Occipital lobe (tissue), 2 donors: ENCODE data around the gene FBXO41. TPM values are rescaled to one million over a fixed set of nuclear protein-coding genes. Genes with fewer than 3 reads are reported as not detected.

Experiments
- DNase-seq: peaks from one replicate; lab custom pipeline; 2025; lab: John Stamatoyannopoulos, UW
- total RNA-seq: library from RNA; depleted of rRNA; stranded (reverse); fragments of >200 nt; gene quantifications from one replicate; pipeline ENCODE4 v1.2.3, GENCODE V29; 2014

The FBXO41 gene
- total RNA-seq, 1 donor from 2014 or later, result 27.0 TPM

DNA sequence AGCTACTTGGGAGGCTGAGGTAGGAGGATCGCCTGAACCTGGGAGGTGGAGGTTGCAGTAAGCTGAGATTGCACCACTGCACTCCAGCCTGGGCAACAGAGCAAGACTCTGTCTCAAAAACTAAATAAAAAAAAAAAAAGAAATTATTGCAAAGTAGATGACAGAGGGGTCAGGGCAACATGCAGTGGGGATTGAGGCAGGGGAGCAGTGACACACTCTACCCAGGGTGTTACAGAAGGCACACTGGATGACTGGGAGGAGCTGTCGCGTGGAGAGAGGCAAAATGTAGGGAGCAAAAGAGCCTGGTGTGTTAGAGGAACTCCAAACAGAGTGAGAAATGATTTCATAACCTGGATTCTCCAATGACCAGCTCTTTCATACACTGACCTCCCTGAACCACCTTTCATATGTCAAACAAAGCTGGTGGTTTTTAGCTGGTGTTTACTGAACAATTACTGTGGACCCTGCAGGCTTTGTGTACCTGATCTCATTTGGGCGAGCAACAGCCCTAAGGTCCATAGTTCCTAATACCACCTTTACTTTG, 22.1 kb downstream of the FBXO41 start:
- no peak for DNase-seq

DNA sequence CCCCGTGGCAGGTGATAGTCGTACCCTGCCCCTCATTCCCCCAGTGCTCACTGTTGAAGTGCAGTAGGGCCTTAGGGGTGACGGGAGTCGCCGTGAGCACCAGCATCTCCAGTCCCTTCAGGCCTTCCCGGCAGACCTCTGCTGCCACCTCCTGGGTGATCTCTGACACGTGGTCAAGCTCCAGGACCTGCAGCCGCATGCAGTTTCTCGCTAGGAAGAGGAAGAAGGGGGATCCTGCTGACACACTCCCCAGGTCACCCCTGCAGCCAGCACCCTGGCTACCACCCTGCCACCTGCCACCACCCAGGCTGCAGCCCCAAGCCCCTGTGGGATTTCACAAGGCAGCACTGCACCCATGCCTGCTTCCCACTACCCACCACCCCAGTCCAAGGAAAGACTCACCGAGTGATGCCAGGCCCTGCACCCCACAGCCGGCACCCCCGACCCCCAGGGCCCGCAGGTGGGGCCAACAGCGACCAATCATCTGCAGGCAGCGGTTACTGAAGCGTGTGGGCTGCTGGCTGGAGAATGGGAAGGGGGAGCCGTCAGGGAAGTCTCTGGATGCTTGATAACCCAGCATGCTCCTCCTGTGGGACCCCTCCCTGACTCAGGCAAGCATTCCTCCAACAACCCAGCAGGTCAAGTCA, 23.8 kb downstream of the FBXO41 start:
- no peak for DNase-seq

DNA sequence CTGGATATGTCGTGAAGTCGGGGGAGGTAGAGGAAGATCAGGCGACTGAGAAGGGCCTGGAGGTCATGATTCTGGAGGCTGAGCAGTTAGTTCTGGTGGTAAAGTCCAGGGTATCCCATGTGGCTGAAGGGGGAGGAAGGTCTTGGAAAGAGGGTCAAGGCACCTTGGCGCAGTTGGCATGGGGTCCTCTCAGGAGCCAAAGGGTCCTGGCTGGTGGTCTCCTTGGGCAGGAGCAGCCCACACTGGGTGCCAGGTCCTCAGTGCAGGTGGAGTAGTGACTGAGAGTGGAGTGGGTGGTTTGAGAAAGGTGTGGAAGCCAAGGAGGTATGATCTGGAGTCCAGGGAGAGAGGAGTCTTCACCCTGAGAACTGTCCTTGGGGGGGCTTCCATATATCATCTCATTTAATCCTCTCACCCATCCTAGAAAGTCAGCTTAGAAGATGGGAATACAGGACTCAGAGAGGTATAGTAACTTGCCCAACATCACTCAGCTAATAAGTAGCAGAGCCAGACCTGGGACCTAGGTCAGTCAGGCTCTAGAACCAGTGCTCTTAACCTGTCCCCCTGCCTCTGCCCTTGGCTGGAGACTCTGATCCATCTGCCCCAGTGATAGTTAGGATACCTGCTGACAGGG, 24.5 kb downstream of the FBXO41 start:
- DNase-seq, result no peak

DNA sequence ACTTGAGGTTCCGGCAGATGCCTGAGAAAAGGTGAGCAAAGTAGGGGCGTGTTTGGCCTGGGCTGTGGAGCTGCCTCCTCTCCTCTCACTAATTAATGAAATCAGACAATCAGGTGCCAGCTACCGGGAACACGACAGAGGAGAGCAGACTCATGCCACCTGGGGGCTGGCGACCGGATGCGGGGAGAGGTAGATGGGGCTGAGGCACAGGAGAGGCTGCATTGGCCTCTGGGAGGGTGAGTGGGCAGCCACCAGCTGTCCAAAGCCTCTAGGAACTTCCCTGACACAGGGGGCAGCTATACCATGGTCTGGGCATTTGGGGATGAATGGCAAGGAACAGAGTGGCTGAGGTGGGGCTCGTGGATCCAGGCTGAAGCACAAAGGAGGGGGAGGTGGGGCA, 25.0 kb downstream of the FBXO41 start:
- no peak for DNase-seq

DNA sequence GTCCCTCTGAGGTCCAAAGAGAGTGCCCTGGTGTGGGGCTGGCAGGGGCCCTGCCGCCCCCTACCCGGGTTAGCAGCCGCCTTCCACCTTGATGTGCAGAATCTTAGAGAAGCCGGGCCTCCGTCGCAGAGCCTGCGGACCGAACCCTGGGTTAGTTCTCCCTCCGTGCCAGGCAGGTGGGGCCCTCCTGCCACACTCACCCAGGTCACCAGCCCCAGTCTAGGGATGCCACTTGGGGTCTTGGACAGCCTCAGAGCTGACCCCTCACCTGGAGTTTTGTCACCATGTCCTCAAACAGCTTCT, 25.4 kb downstream of the FBXO41 start:
- no peak for DNase-seq

DNA sequence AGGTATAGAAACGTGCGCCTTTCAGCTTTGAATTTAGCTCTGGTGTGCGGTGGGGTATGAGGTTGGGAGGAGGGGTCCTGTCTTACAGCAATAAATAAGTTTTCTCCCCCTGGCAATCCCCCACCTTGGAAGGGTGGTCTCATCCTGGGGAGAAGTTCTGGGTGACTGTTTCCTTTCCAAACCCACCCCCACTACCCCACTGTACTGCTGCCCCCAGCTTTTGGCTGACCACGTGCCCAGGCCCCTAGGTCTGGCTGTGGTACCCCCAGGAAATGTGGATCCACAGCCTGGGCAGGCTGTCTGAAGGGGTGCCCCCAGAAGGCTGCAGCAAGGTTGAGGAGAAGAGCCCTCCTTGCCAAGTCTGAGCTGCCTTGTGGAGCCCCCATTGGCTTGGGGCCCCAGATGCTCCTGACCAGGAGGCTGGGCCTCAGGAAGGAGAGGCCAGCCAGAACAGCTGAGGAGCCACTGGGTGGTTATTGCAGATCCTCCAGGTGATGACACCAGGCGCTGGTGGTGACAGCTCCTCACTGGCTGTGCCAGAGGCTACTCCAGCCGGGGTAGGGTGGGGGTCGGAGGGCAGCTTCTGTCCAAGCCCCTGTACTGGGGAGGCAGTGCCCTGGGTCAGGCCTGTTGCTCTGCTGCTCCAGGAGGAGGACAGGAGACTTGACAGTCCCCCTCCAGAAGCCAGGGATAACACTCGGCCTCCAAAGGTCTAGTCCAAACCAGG, 25.9 kb downstream of the FBXO41 start:
- DNase-seq, result no peak

DNA sequence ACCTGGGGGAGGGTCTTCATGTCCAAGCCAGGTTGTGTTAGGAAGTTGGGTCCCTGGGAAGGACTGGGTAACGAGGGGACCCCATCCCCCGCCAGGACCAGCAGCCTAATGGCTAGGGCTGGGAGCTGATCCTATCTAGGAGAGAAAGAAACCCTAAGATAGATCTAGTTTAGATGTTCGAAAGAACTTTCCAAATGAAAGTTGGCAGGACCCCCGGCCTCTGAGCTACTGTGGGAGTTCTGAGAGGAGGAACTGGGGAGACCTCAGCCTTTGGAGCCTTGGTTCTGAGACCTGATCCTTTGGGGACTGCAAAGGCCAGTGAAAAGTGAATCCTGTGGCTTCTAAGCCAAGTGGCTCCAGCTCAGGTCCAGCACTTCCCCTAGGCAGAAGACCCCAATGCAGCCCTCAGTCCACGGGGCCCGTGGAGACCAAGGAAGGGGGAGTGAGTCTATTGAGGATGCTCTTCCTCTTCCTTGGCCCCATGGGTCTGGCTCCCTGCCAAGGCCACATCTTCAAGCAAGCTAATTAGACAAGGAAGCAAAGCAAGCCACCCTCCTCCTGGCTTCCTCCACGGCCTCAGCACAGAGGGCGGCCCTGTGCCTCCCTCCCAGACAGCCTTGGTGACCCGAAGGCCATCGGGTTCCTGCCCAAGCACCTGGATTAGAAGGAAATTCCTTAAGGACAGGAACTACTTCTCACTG, 26.7 kb downstream of the FBXO41 start:
- DNase-seq, result no peak

DNA sequence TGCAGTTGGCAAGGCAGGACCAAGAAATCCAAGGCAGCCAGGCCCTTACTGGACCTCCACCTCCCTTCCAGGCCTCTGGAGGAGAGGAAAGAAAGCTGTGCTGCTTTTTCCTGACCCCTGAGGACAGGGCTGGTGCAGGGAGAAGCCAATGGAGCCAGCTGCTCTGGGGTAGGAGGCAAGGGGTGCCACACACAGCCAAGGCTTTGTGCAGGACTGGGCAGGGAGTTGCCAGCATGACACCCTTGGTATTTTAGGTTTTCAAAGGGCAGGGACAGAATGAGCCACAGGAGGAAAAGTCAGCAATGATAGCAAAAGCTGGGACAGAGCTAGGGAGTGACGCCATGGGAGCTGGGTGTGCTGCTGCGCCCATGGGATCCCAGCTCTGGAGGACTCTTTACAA, 27.3 kb downstream of the FBXO41 start:
- no peak for DNase-seq

DNA sequence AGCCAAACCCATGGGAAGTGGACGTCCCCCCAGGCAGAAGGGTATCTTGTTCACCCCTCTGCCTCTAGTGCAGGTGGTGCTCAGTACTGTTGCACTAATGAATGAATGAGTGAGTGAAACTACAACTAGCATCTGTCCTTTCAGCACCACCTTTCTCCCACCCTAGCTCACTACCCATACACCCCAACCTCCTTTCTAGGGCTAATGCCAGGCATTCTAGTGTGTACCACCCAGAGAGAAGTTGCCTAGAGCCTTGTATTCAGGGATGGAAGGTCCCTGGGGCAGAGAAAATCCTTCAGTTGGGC, 27.7 kb downstream of the FBXO41 start:
- DNase-seq, result no peak

DNA sequence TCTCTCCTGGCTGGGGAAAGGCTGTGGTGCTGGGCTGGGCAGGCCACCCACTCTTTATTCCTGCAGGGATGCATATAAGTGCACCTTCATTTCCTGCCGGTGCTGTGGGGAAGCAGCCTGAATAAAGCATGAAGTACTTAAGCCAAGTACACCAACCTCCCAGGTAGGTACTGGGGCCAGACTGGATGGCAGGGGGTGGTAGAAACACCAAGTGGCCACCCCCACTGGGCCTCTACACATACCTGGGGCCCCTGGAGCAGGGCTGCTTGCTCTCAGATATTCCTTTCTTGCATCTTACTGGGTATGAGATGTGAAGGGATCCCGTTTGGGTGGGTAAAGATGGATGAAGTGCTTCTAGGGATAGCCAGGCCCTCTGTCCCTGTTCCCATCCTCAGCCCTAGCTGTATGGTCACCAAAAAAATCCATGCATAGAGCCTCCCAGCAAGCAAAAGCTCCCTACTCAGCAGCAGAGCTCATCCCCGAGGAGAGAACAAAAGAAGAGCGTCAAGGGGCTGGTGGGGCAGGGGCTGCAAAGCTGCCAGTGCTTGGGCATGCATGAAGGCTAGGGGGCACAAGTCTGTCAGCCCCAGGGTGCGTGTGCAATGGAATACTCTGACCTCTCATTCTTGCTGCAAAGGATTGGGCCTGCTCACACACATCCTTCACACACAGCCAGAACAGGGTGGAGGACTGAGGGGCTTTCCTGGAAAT, 28.2 kb downstream of the FBXO41 start:
- DNase-seq, result no peak

DNA sequence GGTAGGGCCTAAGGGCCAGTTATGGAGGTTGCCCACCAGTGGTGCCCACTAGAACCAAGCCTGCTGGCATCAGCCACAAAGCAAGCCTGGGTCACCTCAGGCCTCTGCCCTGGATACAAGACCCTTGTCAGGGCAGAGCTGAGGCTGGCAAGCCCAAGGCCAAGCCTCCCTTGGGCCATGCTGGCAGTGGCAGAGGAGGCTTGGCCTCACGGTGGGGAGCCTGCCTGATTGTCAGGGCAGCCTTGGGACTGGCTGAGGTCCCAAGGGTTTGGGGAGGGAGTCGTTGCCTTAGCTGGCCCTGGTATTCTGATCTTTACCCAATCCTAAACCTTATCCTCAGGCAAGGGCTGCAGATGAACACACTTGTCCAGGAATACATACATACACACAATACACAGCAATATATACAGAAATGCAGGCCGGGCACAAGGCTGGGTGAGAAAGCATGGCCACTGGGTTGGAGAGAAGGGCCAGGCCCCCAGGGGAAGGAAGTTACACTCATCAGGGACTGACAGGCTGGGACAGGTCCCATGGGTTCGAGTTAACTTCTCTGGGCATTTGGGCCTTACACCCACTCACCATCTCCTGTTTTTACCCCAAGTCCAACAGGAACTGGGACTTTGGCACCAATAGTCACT, 29.2 kb downstream of the FBXO41 start:
- no peak for DNase-seq

DNA sequence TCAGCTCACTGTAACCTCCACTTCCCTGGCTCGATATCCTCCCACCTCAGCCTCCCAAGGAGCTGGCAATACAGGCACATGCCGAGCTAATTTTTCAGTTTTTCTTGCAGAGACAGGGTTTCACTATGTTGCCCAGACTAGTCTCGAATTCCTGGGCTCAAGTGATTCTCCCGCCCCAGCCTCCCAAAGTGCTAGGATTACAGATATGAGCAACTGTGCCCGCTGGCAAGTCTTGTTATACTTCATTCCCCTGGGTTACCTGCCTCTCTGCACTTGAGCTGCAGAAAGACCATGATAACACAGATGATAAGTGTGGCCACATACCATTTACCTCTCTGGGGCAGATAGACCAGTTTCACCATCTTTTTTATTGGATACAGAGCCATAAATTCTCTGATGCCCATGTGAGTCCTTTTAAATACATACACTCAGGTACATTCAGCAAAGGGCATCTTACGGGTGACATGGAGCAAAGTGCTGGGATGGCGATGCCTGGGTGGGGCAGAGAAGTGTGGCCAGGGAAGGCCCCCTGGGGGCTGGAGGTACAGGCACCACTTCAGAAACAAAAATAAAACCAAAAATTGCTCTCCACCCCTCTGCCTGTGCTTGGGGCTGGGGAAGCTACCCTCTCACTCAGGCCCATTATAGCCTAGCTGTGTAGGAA, 29.8 kb downstream of the FBXO41 start:
- no peak for DNase-seq

DNA sequence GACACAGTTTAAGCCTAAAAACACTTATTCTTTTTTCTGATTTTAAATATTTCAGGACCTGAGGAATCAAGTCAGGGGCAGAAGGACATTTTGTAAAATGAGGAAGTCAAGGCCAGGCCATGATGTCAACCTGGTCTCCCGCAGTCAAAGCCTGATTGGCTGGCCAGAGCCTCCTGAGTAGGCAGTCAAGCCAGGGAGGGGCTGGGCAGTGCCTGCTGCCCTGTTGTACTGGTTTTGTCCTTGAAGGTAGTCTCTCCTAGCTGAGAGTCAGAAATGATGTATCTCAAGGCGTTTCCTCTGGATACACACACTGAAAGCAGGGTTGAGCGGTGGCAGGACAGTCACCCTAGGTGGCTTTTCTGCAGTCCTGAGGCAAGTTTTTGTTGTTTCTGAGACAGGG, 30.4 kb downstream of the FBXO41 start:
- no peak for DNase-seq

DNA sequence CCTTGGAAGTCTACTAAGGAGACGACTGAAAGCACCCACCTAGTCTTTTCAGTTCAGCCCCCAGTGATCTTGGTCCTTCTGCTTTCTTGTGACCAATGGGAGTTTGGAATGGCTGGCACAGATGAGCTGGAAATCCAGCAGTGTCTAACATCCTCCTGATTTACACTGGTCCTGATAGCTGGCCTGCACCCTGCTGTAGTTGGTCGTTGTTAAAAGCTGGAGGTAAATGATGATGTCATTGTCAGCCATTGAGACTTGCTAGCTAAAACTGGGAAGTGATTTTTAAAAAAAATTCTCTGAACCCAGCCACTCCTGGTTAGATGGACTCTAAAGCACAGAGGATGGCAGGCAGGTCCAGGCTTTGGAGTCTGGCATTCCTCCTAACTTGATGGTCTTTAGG, 30.9 kb downstream of the FBXO41 start:
- no peak for DNase-seq

DNA sequence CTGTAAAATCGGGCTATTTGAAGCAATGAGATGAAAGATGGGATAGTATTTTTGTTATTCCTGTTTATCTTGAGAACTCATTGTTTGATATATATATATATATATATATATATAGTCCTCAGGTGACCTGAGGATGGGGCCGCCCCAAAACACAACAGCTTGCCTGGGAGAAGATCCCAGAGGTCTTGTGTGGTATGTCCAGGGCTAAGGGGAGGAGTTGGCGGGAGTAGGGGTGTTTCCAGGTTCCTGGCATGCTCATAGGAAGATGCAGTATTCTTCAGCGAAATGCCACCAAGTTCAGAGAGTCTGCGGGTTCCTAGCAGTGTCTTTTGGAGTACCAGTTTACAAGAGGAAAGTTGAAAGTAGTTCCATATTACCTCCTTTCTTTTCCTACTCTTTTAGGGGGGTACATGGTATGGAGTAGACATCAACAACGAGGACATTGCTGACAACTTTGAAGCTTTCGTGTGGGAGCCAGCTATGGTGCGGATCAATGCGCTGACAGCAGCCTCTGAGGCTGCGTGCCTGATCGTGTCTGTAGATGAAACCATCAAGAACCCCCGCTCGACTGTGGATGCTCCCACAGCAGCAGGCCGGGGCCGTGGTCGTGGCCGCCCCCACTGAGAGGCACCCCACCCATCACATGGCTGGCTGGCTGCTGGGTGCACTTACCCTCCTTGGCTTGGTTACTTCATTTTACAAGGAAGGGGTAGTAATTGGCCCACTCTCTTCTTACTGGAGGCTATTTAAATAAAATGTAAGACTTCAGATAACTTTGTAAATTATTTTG, 31.8 kb downstream of the FBXO41 start:
- DNase-seq, result no peak

DNA sequence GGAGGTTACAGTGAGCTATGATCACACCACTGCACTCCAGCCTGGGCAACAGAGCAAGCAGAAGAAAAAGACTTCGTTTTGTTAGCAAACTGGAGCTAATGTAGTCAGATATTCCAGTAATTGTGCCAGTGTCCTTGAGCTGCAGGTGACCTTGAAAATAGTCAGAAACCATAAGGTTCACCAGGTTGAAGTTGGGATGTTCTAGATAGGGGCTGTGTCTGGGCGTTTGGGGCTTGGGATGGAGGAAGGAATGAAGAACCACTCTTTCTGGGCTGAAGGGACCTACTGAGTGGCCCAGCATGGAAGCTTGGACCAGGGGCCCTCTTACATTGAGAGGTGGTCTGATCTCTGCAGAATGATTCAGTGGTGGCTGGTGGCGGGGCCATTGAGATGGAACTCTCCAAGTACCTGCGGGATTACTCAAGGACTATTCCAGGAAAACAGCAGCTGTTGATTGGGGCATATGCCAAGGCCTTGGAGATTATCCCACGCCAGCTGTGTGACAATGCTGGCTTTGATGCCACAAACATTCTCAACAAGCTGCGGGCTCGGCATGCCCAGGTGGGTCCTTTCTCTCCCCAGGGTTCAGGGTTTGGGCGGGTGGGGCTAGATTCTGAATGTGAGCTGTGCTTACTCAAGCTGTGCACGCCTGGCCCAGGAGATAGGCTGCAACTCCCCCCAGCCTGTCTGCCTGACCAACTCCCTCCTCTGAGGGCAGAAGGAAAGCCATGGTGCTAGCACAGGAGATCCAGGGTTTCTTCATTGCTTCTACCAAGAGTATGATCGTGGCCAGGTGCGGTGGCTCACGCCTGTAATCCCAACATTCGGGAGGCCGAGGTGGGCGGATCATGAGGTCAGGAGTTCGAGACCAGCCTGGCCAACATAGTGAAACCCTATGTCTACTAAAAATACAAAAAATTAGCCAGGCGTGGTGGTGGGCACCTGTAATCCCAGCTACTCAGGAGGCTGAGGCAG, 33.1 kb downstream of the FBXO41 start:
- DNase-seq, result no peak

DNA sequence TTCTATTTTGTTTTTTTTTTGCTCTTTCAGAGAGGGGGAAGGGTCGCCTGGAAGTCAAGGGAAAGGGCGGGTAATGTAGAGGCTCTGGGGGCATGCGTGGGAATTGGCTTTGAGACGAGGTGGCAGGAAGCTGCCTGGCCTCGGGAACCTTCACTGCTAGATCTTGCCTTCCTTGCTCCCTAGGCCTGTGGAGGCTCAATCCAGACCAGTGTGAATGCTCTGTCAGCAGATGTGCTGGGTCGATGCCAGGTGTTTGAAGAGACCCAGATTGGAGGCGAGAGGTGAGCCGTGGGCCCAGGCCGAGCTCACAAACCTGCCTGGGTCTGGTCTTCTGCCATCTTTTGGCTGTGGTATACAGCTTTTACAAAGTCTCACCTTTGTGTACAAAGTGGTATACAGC, 34.6 kb downstream of the FBXO41 start:
- DNase-seq, result no peak

DNA sequence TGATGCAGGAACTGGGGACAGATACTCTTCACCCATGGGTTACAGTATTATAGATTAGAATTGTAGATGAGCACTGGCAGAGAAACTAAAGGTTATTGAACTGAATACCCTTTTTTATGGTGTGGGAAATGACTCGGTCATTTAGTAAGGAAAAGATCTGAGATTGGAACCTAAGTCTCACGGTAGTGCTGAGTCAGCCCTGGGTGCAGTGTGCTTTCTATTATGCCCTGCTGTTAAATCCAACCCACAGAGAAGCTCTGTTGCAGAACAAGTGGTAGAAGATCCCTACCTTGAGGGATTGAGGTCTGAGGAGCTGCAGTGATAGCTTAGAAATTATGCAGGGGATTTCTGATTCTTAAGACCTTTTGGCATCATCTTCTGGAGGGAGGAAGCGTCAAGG, 37.4 kb downstream of the FBXO41 start:
- no peak for DNase-seq

DNA sequence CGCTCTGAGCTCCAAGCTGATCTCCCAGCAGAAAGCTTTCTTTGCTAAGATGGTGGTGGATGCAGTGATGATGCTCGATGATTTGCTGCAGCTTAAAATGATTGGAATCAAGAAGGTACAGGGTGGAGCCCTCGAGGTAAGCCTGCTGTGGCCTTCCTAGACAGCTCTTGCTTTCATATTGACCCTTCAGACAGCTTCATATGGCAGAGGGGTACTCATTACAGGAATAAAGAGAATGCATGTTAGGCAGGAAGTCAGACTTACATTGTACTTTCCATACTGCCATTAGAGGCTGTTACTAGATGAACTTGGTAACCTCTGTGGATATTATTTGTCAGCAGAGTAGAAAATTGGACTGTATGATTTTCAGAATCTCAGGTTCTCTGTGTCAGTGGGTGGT, 39.7 kb downstream of the FBXO41 start:
- DNase-seq, result no peak
